ENCODE measurements around the gene ARIH1. TPM values are rescaled to one million over a fixed set of nuclear protein-coding genes. Genes with fewer than 3 reads are reported as not detected.
"Not testable (repeated sequence)": the region's sequence is repeated elsewhere in the genome, so short reads cannot be mapped to it uniquely, and the experiment has no call there.

Gene ARIH1
- total and polyA plus RNA-seq, 2 of the 4 experiments (the other 2 are of a cell fraction) = 24.0 to 41.2 TPM

- in situ Hi-C loops (cut with MboI; ENCODE audit: low sequenced_read_pairs) = loop anchor here (25.0 kb wide), 1 partner anchor 1484 kb away; no protein-coding TSS in a partner anchor
- H3K9me3 ChIP-seq (ENCODE audit: control insufficient read depth, insufficient read depth, low read length); H3K14ac ChIP-seq (replicated peaks; ENCODE audit: low read depth, low read length); H4K5ac ChIP-seq (ENCODE audit: low read depth, low read length); H3K9ac ChIP-seq (ENCODE audit: low read depth, low read length); H3K23ac ChIP-seq (ENCODE audit: low read depth, low read length); H3K79me1 ChIP-seq (ENCODE audit: low read depth in 1 of 2, low read length in 2 of 2); H2BK15ac ChIP-seq (ENCODE audit: low read depth, low read length); CTCF ChIA-PET; H3K27me3 ChIP-seq (ENCODE audit: control insufficient read depth, insufficient read depth, low read length); dilution Hi-C loops (cut with HindIII; ENCODE audit: low sequenced_read_pairs, unreplicated experiment); H2AFZ ChIP-seq (replicated peaks; ENCODE audit: low read length, poor library complexity); H3K56ac ChIP-seq (ENCODE audit: extremely low read depth, insufficient read depth, low read length); POLR2A ChIA-PET (ENCODE audit: unreplicated experiment); intact Hi-C loops (cut with micrococcal nuclease); H2BK20ac ChIP-seq (ENCODE audit: low read depth, low read length); H3K9me1 ChIP-seq (ENCODE audit: insufficient read depth, low read length); H3K4me3 ChIP-seq (ENCODE audit: insufficient read depth, low read depth, low read length); H4K20me1 ChIP-seq (ENCODE audit: insufficient read depth, low read length); DNase-seq; H2AK5ac ChIP-seq (ENCODE audit: low read depth, low read length); H3K27ac ChIP-seq (ENCODE audit: insufficient read depth, low read length); H3K18ac ChIP-seq (ENCODE audit: low read depth, low read length); H3K4ac ChIP-seq (ENCODE audit: low read depth, low read length); H3K4me2 ChIP-seq (ENCODE audit: low read depth, low read length); H2BK120ac ChIP-seq (ENCODE audit: low read depth, low read length); H2BK5ac ChIP-seq (ENCODE audit: low read depth, low read length, poor library complexity, severe bottlenecking); ATAC-seq (ENCODE audit: low read depth); BruUV-seq (replicated peaks); H4K8ac ChIP-seq (ENCODE audit: low read depth in 2 of 2, low read length in 2 of 2); H3K36me3 ChIP-seq (ENCODE audit: control insufficient read depth, insufficient read depth, low read length); H4K91ac ChIP-seq (ENCODE audit: insufficient read depth, low read depth, low read length); H2AK9ac ChIP-seq (replicated peaks; ENCODE audit: low read depth, low read length, poor library complexity); H3K4me1 ChIP-seq (ENCODE audit: control insufficient read depth, insufficient read depth, low read length): not testable (repeated sequence)
- 90% methylated on average over 2 of the region's 11 CpGs; no CpG with 5 or more reads in 1 of the 2 experiments for WGBS, 2 experiments (ENCODE audit: extremely low coverage in 2 of 2, insufficient read length in 1 of 2)
- 0 out of 2 replicates have a peak, but pooled peaks have one; percentile 9 for TF ChIP-seq CTCF (conservative IDR thresholded peaks at IDR 0.05; ENCODE audit: low read depth, low read length)
Measured at GRCh38 chr15:72628249-72629067, 154.3 kb downstream of the ARIH1 start.

DNA sequence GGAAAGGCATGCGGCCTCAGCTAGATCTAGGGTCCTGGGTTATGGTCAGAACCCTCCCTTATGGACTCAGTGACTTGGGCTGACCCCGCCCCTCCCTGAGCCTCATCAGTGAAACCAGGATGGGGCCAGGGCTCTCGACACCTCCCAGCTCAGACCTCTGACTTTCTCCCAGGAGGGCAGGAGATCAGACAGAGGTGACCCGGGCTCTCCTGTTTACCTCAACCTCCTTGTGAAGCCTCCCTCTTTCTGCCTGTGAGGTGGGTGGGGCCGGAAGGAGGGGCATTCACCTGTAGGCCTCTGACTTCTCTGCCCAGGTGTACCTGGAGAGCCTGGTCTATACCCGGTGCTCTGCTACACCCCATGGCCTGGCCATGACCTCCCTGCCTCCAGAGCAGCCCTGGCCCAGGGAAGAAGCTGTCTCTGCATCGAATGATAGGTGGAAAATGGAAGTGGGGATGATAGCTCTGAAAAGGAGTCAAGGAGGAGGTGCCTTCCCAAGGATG is 155.0 kb downstream of the ARIH1 start:
- WGBS, 2 experiments (ENCODE audit: extremely low coverage in 2 of 2, insufficient read length in 1 of 2) = no CpG with 5 or more reads among the region's 7 CpGs

More for the DNA sequence above, 155.0 kb downstream of the ARIH1 start:
- POLR2A ChIA-PET (ENCODE audit: unreplicated experiment); H3K23ac ChIP-seq (ENCODE audit: low read depth, low read length); H3K56ac ChIP-seq (ENCODE audit: extremely low read depth, insufficient read depth, low read length); H4K8ac ChIP-seq (ENCODE audit: low read depth in 2 of 2, low read length in 2 of 2); H3K4me1 ChIP-seq (ENCODE audit: control insufficient read depth, insufficient read depth, low read length); H2AK9ac ChIP-seq (replicated peaks; ENCODE audit: low read depth, low read length, poor library complexity); H3K27me3 ChIP-seq (ENCODE audit: control insufficient read depth, insufficient read depth, low read length); H2BK20ac ChIP-seq (ENCODE audit: low read depth, low read length); H3K9ac ChIP-seq (ENCODE audit: low read depth, low read length); H2AFZ ChIP-seq (replicated peaks; ENCODE audit: low read length, poor library complexity); BruUV-seq (replicated peaks); CTCF ChIA-PET; H3K4me3 ChIP-seq (ENCODE audit: insufficient read depth, low read depth, low read length); H4K20me1 ChIP-seq (ENCODE audit: insufficient read depth, low read length); H3K14ac ChIP-seq (replicated peaks; ENCODE audit: low read depth, low read length); H3K18ac ChIP-seq (ENCODE audit: low read depth, low read length); H2BK15ac ChIP-seq (ENCODE audit: low read depth, low read length); ATAC-seq (ENCODE audit: low read depth); H3K9me3 ChIP-seq (ENCODE audit: control insufficient read depth, insufficient read depth, low read length); H2AK5ac ChIP-seq (ENCODE audit: low read depth, low read length); H3K27ac ChIP-seq (ENCODE audit: insufficient read depth, low read length); H3K36me3 ChIP-seq (ENCODE audit: control insufficient read depth, insufficient read depth, low read length); H2BK120ac ChIP-seq (ENCODE audit: low read depth, low read length); H2BK5ac ChIP-seq (ENCODE audit: low read depth, low read length, poor library complexity, severe bottlenecking); H3K4me2 ChIP-seq (ENCODE audit: low read depth, low read length); intact Hi-C loops (cut with micrococcal nuclease); DNase-seq; H4K5ac ChIP-seq (ENCODE audit: low read depth, low read length); dilution Hi-C loops (cut with HindIII; ENCODE audit: low sequenced_read_pairs, unreplicated experiment); H4K91ac ChIP-seq (ENCODE audit: insufficient read depth, low read depth, low read length); H3K79me1 ChIP-seq (ENCODE audit: low read depth in 1 of 2, low read length in 2 of 2); H3K9me1 ChIP-seq (ENCODE audit: insufficient read depth, low read length); H3K4ac ChIP-seq (ENCODE audit: low read depth, low read length): not testable (repeated sequence)
- in situ Hi-C loops (cut with MboI; ENCODE audit: low sequenced_read_pairs) = loop anchor here (25.0 kb wide), 1 partner anchor 1483 kb away; no protein-coding TSS in a partner anchor

Measured in IMR-90 (cell line).